ENCODE data around the gene RMND5B. TPM values are rescaled to one million over a fixed set of nuclear protein-coding genes. Genes with fewer than 3 reads are reported as not detected.

Gene RMND5B
- total RNA-seq, 1 experiment from 2014 or later = 37.0 TPM

GRCh38 chr5:178177569-178177968, 46.8 kb downstream of the RMND5B start:
- intact Hi-C loops (cut with micrococcal nuclease; ENCODE audit: unreplicated experiment) = no loop called here
- ChIA-PET CTCF (no interaction called here), POLR2A (ENCODE audit: low non-redundant PET) (no interaction called here)
- Histone ChIP-seq H3K36me3 (ENCODE audit: insufficient read depth, low read length, poor library complexity, severe bottlenecking) (no peaks in the 10 kb centered on the region), H3K4me3 (ENCODE audit: low read depth, low read length, poor library complexity, severe bottlenecking) (no peak overlapping the region), H3K27me3 (replicated peaks; ENCODE audit: insufficient read depth, low read depth, low read length, poor library complexity) (no peaks in the 10 kb centered on the region), H3K27ac (ENCODE audit: low read depth, low read length, poor library complexity, severe bottlenecking) (no peak overlapping the region), H3K9me3 (ENCODE audit: low read depth, low read length, poor library complexity, severe bottlenecking) (no peaks in the 10 kb centered on the region), H3K4me1 (ENCODE audit: insufficient read depth, low read length, poor library complexity, severe bottlenecking) (no peaks in the 10 kb centered on the region)
- no peak for DNase-seq (ENCODE audit: low spot score)
- BruUV-seq (replicated peaks) = no TSS peak
- TF ChIP-seq CTCF (conservative IDR thresholded peaks at IDR 0.05; ENCODE audit: low read depth, low read length) (no peak), EZH2 (IDR thresholded peaks at IDR 0.05; ENCODE audit: borderline replicate concordance, low read depth, low read length, poor library complexity, severe bottlenecking) (no peak)

- H3K27me3 ChIP-seq (replicated peaks; ENCODE audit: insufficient read depth, low read depth, low read length, poor library complexity) = no peaks in the 10 kb centered on the region
- DNase-seq (ENCODE audit: low spot score) = no peak
- H3K36me3 ChIP-seq (ENCODE audit: insufficient read depth, low read length, poor library complexity, severe bottlenecking) = no peaks in the 10 kb centered on the region
- no peaks in the 10 kb centered on the region for H3K9me3 ChIP-seq (ENCODE audit: low read depth, low read length, poor library complexity, severe bottlenecking)
- CTCF ChIA-PET = no interaction called here
- BruUV-seq (replicated peaks) = no TSS peak
- POLR2A ChIA-PET (ENCODE audit: low non-redundant PET) = no interaction called here
- intact Hi-C loops (cut with micrococcal nuclease; ENCODE audit: unreplicated experiment) = no loop called here
- no peak overlapping the region for H3K27ac ChIP-seq (ENCODE audit: low read depth, low read length, poor library complexity, severe bottlenecking)
- H3K4me1 ChIP-seq (ENCODE audit: insufficient read depth, low read length, poor library complexity, severe bottlenecking) = no peaks in the 10 kb centered on the region
- no peak overlapping the region for H3K4me3 ChIP-seq (ENCODE audit: low read depth, low read length, poor library complexity, severe bottlenecking)
- TF ChIP-seq EZH2 (IDR thresholded peaks at IDR 0.05; ENCODE audit: borderline replicate concordance, low read depth, low read length, poor library complexity, severe bottlenecking) = no peak
- no peak for TF ChIP-seq CTCF (conservative IDR thresholded peaks at IDR 0.05; ENCODE audit: low read depth, low read length)
Observed at GRCh38 chr5:178180141-178180863, 49.5 kb downstream of the RMND5B start.

GRCh38 chr5:178182158-178182876, 51.5 kb downstream of the RMND5B start:
- no peaks in the 10 kb centered on the region for H3K9me3 ChIP-seq (ENCODE audit: low read depth, low read length, poor library complexity, severe bottlenecking)
- ChIA-PET POLR2A (ENCODE audit: low non-redundant PET) (no interaction called here), CTCF (no interaction called here)
- no peaks in the 10 kb centered on the region for H3K36me3 ChIP-seq (ENCODE audit: insufficient read depth, low read length, poor library complexity, severe bottlenecking)
- H3K4me3 ChIP-seq (ENCODE audit: low read depth, low read length, poor library complexity, severe bottlenecking) = no peak overlapping the region
- H3K27me3 ChIP-seq (replicated peaks; ENCODE audit: insufficient read depth, low read depth, low read length, poor library complexity) = no peaks in the 10 kb centered on the region
- no peaks in the 10 kb centered on the region for H3K4me1 ChIP-seq (ENCODE audit: insufficient read depth, low read length, poor library complexity, severe bottlenecking)
- no peak for DNase-seq (ENCODE audit: low spot score)
- no TSS peak for BruUV-seq (replicated peaks)
- intact Hi-C loops (cut with micrococcal nuclease; ENCODE audit: unreplicated experiment) = no loop called here
- no peak for TF ChIP-seq CTCF (conservative IDR thresholded peaks at IDR 0.05; ENCODE audit: low read depth, low read length)
- TF ChIP-seq EZH2 (IDR thresholded peaks at IDR 0.05; ENCODE audit: borderline replicate concordance, low read depth, low read length, poor library complexity, severe bottlenecking) = no peak
- H3K27ac ChIP-seq (ENCODE audit: low read depth, low read length, poor library complexity, severe bottlenecking) = no peak overlapping the region
